Liver (tissue), 9 donors: ENCODE measurements around the gene CLTA. TPM values are rescaled to one million over a fixed set of nuclear protein-coding genes. Genes with fewer than 3 reads are reported as not detected.

ENCODE experiments used
- DNase-seq: peaks from one replicate; pipeline ENCODE4 v3.0.0-alpha.2; 2017; ENCODE audit warnings: low spot score
- H3K27ac ChIP-seq, 2 donors: one replicate each; pipeline ENCODE4 v1.7.0; 2013; ENCODE audit warnings: inconsistent platforms in 2 of 2, low read length in 2 of 2, control low read depth in 1 of 2, low read depth in 1 of 2, mild to moderate bottlenecking in 1 of 2
- H3K27me3 ChIP-seq, 4 donors: one replicate each; pipeline versions ENCODE4 v1.6.1 to v1.7.0; 2013; ENCODE audit warnings: low read length in 3 of 4, inconsistent platforms in 1 of 4, mild to moderate bottlenecking in 1 of 4, moderate library complexity in 1 of 4; ENCODE audit not compliant: control insufficient read depth in 4 of 4, insufficient read depth in 4 of 4
- H3K36me3 ChIP-seq, 4 donors: one replicate each; pipeline versions ENCODE4 v1.6.1 to v1.7.0; 2013; ENCODE audit warnings: low read length in 3 of 4, mild to moderate bottlenecking in 3 of 4, low read depth in 1 of 4, moderate library complexity in 1 of 4; ENCODE audit not compliant: control insufficient read depth in 4 of 4, insufficient read depth in 3 of 4
- H3K4me1 ChIP-seq, 4 donors: one replicate each; pipeline versions ENCODE4 v1.6.1 to v1.7.0; 2013; ENCODE audit warnings: low read length in 3 of 4, mild to moderate bottlenecking in 3 of 4, moderate library complexity in 1 of 4; ENCODE audit not compliant: control insufficient read depth in 4 of 4, insufficient read depth in 4 of 4
- H3K4me3 ChIP-seq, 3 donors: one replicate each; pipeline versions ENCODE4 v1.6.1 to v1.7.0; 2013; ENCODE audit warnings: low read length in 3 of 3, control low read depth in 1 of 3, low read depth in 1 of 3, mild to moderate bottlenecking in 1 of 3
- H3K9ac ChIP-seq, 2 donors: one replicate each; pipeline ENCODE4 v1.7.0; 2013; ENCODE audit warnings: low read length in 2 of 2, mild to moderate bottlenecking in 2 of 2, moderate library complexity in 2 of 2, control low read depth in 1 of 2, low read depth in 1 of 2
- H3K9me3 ChIP-seq, 4 donors: one replicate each; pipeline versions ENCODE4 v1.6.1 to v1.7.0; 2013; ENCODE audit warnings: low read length in 3 of 4; ENCODE audit not compliant: control insufficient read depth in 4 of 4
- EGR1 ChIP-seq, 2 donors: IDR thresholded peaks; 2 replicates each; pipeline ENCODE4 v1.6.1; 2016 to 2018; ENCODE audit warnings: antibody characterized with exemption in 2 of 2, low read depth in 2 of 2
- FOXA2 ChIP-seq: IDR thresholded peaks from 2 replicates; pipeline ENCODE4 v1.6.1; 2016; ENCODE audit warnings: antibody characterized with exemption
- HNF4A ChIP-seq, 2 donors: conservative IDR thresholded peaks; 2 replicates each; pipeline ENCODE4 v1.6.1; 2016; ENCODE audit warnings: antibody characterized with exemption in 2 of 2, mild to moderate bottlenecking in 2 of 2
- NR2F2 ChIP-seq: IDR thresholded peaks from 2 replicates; pipeline ENCODE4 v1.6.1; 2016; ENCODE audit warnings: antibody characterized with exemption
- RAD21 ChIP-seq, 2 donors: IDR thresholded peaks; 2 replicates each; pipeline ENCODE4 v1.6.1; 2016; ENCODE audit warnings: antibody characterized with exemption in 2 of 2, mild to moderate bottlenecking in 2 of 2
- RXRA ChIP-seq, 2 donors: IDR thresholded peaks; 2 replicates each; pipeline ENCODE4 v1.6.1; 2017 to 2018; ENCODE audit warnings: antibody characterized with exemption in 2 of 2, mild to moderate bottlenecking in 1 of 2
- TAF1 ChIP-seq: conservative IDR thresholded peaks from 2 replicates; pipeline ENCODE4 v1.6.1; 2016; ENCODE audit warnings: antibody characterized with exemption, mild to moderate bottlenecking
- YY1 ChIP-seq: IDR thresholded peaks from 2 replicates; pipeline ENCODE4 v1.6.1; 2016; ENCODE audit warnings: antibody characterized with exemption, mild to moderate bottlenecking
- ZBTB33 ChIP-seq: IDR thresholded peaks from 2 replicates; pipeline ENCODE4 v1.6.1; 2016; ENCODE audit warnings: antibody characterized with exemption
- WGBS: extraction: QIAGEN DNeasy Blood & Tissue Kit; methylation state at CpG from one replicate; pipeline ENCODE4 v1.1.7; 2013; 5-methylcytosine and 5-hydroxymethylcytosine counted together
- polyA plus RNA-seq, 2 donors: library from polyadenylated mRNA; stranded (reverse) in 1 of 2; unstranded in 1 of 2; fragments of 200-250 nt in 1 of 2; fragments of >200 nt in 1 of 2; fragmentation: Nextera tagmentation in 1 of 2; extraction: Ambion mirVana in 1 of 2; gene quantifications; one replicate each; pipeline versions ENCODE4 v1.2.1 to v1.2.3, GENCODE V29; 2013 to 2015
- total RNA-seq, 2 donors: library from RNA; depleted of rRNA; stranded (reverse); fragments of >200 nt; gene quantifications; one replicate each; pipeline ENCODE4 v1.2.3, GENCODE V29; 2014
- TF ChIP-seq, protein P1 (sequence below): IDR thresholded peaks from 2 replicates; pipeline ENCODE4 v1.6.1; 2016; ENCODE audit warnings: antibody characterized with exemption, mild to moderate bottlenecking
- TF ChIP-seq, protein P2 (sequence below): IDR thresholded peaks from 2 replicates; pipeline ENCODE4 v1.6.1; 2016; ENCODE audit warnings: antibody characterized with exemption
- donor health status: healthy.
- donor health status: healthy.
- donor health status: healthy.
- donor health status: healthy.
- donor health status: healthy.

Gene CLTA
- total and polyA plus RNA-seq, 4 donors, result 48.4 to 102 (median 74.6) TPM

- H3K9me3 ChIP-seq, result no peaks in the 10 kb centered on the region
- peaks cover 6 to 70% (median 58%) of the 10 kb centered on the region in 4 donors for H3K36me3 ChIP-seq
- TF ChIP-seq EGR1 (IDR thresholded peaks at IDR 0.05; ENCODE audit: low read depth in 2 of 2), result no peak
- TF ChIP-seq TAF1, result no peak
- no peak for TF ChIP-seq RAD21 (IDR thresholded peaks at IDR 0.05)
- TF ChIP-seq, protein P1, sequence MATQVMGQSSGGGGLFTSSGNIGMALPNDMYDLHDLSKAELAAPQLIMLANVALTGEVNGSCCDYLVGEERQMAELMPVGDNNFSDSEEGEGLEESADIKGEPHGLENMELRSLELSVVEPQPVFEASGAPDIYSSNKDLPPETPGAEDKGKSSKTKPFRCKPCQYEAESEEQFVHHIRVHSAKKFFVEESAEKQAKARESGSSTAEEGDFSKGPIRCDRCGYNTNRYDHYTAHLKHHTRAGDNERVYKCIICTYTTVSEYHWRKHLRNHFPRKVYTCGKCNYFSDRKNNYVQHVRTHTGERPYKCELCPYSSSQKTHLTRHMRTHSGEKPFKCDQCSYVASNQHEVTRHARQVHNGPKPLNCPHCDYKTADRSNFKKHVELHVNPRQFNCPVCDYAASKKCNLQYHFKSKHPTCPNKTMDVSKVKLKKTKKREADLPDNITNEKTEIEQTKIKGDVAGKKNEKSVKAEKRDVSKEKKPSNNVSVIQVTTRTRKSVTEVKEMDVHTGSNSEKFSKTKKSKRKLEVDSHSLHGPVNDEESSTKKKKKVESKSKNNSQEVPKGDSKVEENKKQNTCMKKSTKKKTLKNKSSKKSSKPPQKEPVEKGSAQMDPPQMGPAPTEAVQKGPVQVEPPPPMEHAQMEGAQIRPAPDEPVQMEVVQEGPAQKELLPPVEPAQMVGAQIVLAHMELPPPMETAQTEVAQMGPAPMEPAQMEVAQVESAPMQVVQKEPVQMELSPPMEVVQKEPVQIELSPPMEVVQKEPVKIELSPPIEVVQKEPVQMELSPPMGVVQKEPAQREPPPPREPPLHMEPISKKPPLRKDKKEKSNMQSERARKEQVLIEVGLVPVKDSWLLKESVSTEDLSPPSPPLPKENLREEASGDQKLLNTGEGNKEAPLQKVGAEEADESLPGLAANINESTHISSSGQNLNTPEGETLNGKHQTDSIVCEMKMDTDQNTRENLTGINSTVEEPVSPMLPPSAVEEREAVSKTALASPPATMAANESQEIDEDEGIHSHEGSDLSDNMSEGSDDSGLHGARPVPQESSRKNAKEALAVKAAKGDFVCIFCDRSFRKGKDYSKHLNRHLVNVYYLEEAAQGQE, result no peak
- TF ChIP-seq YY1, result no peak
- no peak for TF ChIP-seq ZBTB33
- H3K27me3 ChIP-seq, result no peaks in the 10 kb centered on the region
- no peak for DNase-seq
- no peak overlapping the region for H3K27ac ChIP-seq
- peaks cover 0 to 5% (median 0%) of the 10 kb centered on the region in 4 donors for H3K4me1 ChIP-seq
- H3K9ac ChIP-seq, result no peak overlapping the region
- H3K4me3 ChIP-seq, result no peak overlapping the region
These were observed 23.9 kb downstream of the CLTA start for GRCh38 chr9:36214571-36214970.

DNA sequence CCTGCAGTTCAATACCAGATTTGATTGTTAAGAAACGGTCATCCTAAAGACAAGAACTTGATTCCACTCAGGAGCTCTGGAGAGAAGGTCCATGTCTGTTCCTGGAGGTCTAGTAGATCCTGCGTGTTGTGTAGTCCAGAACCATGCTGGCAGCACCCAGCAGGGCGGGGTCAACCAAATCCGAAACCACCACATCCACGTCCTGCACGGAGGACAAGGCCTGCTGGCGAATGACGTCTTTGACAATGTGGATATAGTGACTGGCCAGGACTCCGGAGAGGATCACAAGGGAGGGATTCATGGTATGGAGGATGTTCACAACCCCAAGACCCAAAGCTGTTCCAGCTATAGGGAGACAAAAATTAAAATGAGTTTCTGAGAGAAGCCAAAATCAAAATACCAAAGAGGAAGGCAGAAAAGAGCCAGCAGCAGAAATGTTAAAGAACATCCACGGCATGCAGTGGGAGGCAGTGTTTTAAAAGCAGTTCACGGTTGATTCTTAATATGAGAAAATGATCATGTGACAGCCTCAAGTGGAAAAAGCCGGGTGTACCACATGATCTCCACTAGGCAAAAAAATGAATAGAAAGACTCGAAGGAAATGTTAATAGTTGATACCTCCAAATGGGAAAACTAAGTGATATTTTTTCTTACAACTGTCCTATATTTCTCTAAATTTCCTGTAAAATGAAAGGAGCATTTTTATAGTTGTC is 26.7 kb downstream of the CLTA start:
- H3K36me3 ChIP-seq, result peaks cover 18 to 70% (median 66%) of the 10 kb centered on the region in 4 donors
- WGBS, result 83% methylated on average over 13 of the region's 13 CpGs
- DNase-seq, result no peak
- TF ChIP-seq, protein P2, sequence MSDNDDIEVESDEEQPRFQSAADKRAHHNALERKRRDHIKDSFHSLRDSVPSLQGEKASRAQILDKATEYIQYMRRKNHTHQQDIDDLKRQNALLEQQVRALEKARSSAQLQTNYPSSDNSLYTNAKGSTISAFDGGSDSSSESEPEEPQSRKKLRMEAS, result no peak
- TF ChIP-seq HNF4A (conservative IDR thresholded peaks at IDR 0.05), result no peak
- TF ChIP-seq FOXA2, result no peak
- TF ChIP-seq, protein P1, result no peak
- no peak for TF ChIP-seq NR2F2
- TF ChIP-seq RXRA (IDR thresholded peaks at IDR 0.05), result no peak
- H3K27me3 ChIP-seq, result no peaks in the 10 kb centered on the region
- H3K27ac ChIP-seq, result no peak overlapping the region
- H3K9me3 ChIP-seq, result no peaks in the 10 kb centered on the region
- no peak overlapping the region for H3K4me3 ChIP-seq
- H3K4me1 ChIP-seq, result no peaks in the 10 kb centered on the region
- no peak overlapping the region for H3K9ac ChIP-seq
